Loucy (cell line): ENCODE results near the gene SGPL1.

ENCODE experiments used
- H2AFZ ChIP-seq: fragments of 200-600 bp; sonication (generic); 2 replicates; pipeline ENCODE4 v1.6.0; 2016; ENCODE audit warnings: antibody characterized with exemption, mild to moderate bottlenecking, low read length, moderate library complexity
- H3F3A ChIP-seq: fragments of 200-600 bp; 2 replicates; pipeline ENCODE4 v1.6.0; 2016; ENCODE audit warnings: antibody characterized with exemption, low read depth, mild to moderate bottlenecking
- H3K27me3 ChIP-seq: fragments of 200-600 bp; sonication (generic); 2 replicates; pipeline ENCODE4 v1.6.1; 2014; ENCODE audit warnings: low read length, mild to moderate bottlenecking; ENCODE audit not compliant: insufficient read depth, poor library complexity, severe bottlenecking
- H3K36me3 ChIP-seq: fragments of 200-600 bp; sonication (generic); 2 replicates; pipeline ENCODE4 v1.6.1; 2016; ENCODE audit warnings: low read length; ENCODE audit not compliant: insufficient read depth
- H3K4me1 ChIP-seq: fragments of 200-600 bp; sonication (generic); 2 replicates; pipeline ENCODE4 v1.5.1; 2014; ENCODE audit warnings: low read length, mild to moderate bottlenecking; ENCODE audit not compliant: insufficient read depth, poor library complexity, severe bottlenecking
- H3K4me2 ChIP-seq: fragments of 200-600 bp; sonication (generic); 2 replicates; pipeline ENCODE4 v1.6.0; 2014; ENCODE audit warnings: antibody characterized with exemption, low read length, low read depth, mild to moderate bottlenecking; ENCODE audit not compliant: poor library complexity, severe bottlenecking
- H3K4me3 ChIP-seq: fragments of 200-600 bp; sonication (generic); 2 replicates; pipeline ENCODE4 v1.5.1; 2014; ENCODE audit warnings: low read length, mild to moderate bottlenecking, mixed read lengths; ENCODE audit not compliant: poor library complexity, severe bottlenecking
- H3K79me2 ChIP-seq: fragments of 200-600 bp; sonication (generic); 2 replicates; pipeline ENCODE4 v1.6.1; 2014; ENCODE audit warnings: low read length; ENCODE audit not compliant: insufficient read depth
- H3K9ac ChIP-seq: fragments of 200-600 bp; sonication (generic); 2 replicates; pipeline ENCODE4 v1.6.0; 2014; ENCODE audit warnings: mild to moderate bottlenecking, low read depth, low read length, moderate library complexity; ENCODE audit not compliant: poor library complexity, severe bottlenecking
- H3K9me2 ChIP-seq: fragments of 200-600 bp; sonication (generic); replicated peaks from 2 replicates; pipeline ENCODE4 v1.6.1; 2016; ENCODE audit warnings: low read depth, low read length, mixed read lengths
- H3K9me3 ChIP-seq: fragments of 200-600 bp; sonication (generic); 2 replicates; pipeline ENCODE4 v1.6.1; 2014; ENCODE audit warnings: mild to moderate bottlenecking, antibody characterized with exemption, low read length, low read depth; ENCODE audit not compliant: insufficient read depth
- H4K20me1 ChIP-seq: fragments of 200-600 bp; sonication (generic); 2 replicates; pipeline ENCODE4 v1.6.0; 2014; ENCODE audit warnings: antibody characterized with exemption, low read length, mild to moderate bottlenecking; ENCODE audit not compliant: insufficient read depth, poor library complexity, severe bottlenecking
- CTCF ChIP-seq: fragments of 200-600 bp; sonication (generic); conservative IDR thresholded peaks from 2 replicates; pipeline ENCODE4 v1.5.1; 2014; ENCODE audit warnings: mild to moderate bottlenecking, antibody characterized with exemption, low read length
- EZH2phosphoT487 ChIP-seq: fragments of 200-600 bp; IDR thresholded peaks from 2 replicates; pipeline ENCODE4 v1.6.1; 2018; ENCODE audit warnings: antibody characterized with exemption, mild to moderate bottlenecking, moderate library complexity, borderline replicate concordance

Gene SGPL1

GRCh38 chr10:70804421-70804808 is 11.3 kb upstream of the SGPL1 start:
- no peak overlapping the region for H3K9ac ChIP-seq
- TF ChIP-seq EZH2phosphoT487 = no peak
- no peak for TF ChIP-seq CTCF
- no peaks in the 10 kb centered on the region for H3K9me2 ChIP-seq
- H3K4me3 ChIP-seq = no peak overlapping the region
- H4K20me1 ChIP-seq = no peaks in the 10 kb centered on the region
- H3F3A ChIP-seq = 0 out of 2 replicates have a peak, but pooled peaks cover 3% of the 10 kb centered on the region
- peaks cover 30% of the 10 kb centered on the region for H3K4me1 ChIP-seq
- no peaks in the 10 kb centered on the region for H3K9me3 ChIP-seq
- no peak overlapping the region for H2AFZ ChIP-seq
- no peaks in the 10 kb centered on the region for H3K79me2 ChIP-seq
- no peak overlapping the region for H3K4me2 ChIP-seq
- no peaks in the 10 kb centered on the region for H3K36me3 ChIP-seq
- no peaks in the 10 kb centered on the region for H3K27me3 ChIP-seq

GRCh38 chr10:70805619-70806215 is 10.0 kb upstream of the SGPL1 start:
- Histone ChIP-seq H3K79me2 (no peaks in the 10 kb centered on the region), H3F3A (0 out of 2 replicates have a peak, but pooled peaks cover 3% of the 10 kb centered on the region), H3K4me2 (no peak overlapping the region), H4K20me1 (no peaks in the 10 kb centered on the region), H2AFZ (no peak overlapping the region), H3K27me3 (no peaks in the 10 kb centered on the region), H3K36me3 (no peaks in the 10 kb centered on the region), H3K9me2 (no peaks in the 10 kb centered on the region), H3K9me3 (no peaks in the 10 kb centered on the region), H3K4me3 (no peak overlapping the region), H3K9ac (no peak overlapping the region), H3K4me1 (peaks cover 32% of the 10 kb centered on the region)
- TF ChIP-seq CTCF = no peak
- TF ChIP-seq EZH2phosphoT487 = no peak

GRCh38 chr10:70806841-70807240 is 8.9 kb upstream of the SGPL1 start:
- H2AFZ ChIP-seq = no peak overlapping the region
- H3K9me2 ChIP-seq = no peaks in the 10 kb centered on the region
- TF ChIP-seq CTCF (no peak), EZH2phosphoT487 (no peak)
- H3K9ac ChIP-seq = no peak overlapping the region
- H3K4me2 ChIP-seq = peak overlapping the region; percentile 40
- no peaks in the 10 kb centered on the region for H3K79me2 ChIP-seq
- H3F3A ChIP-seq = 0 out of 2 replicates have a peak, but pooled peaks cover 1% of the 10 kb centered on the region
- no peak overlapping the region for H3K4me3 ChIP-seq
- no peaks in the 10 kb centered on the region for H3K9me3 ChIP-seq
- H3K4me1 ChIP-seq = peaks cover 32% of the 10 kb centered on the region
- H4K20me1 ChIP-seq = no peaks in the 10 kb centered on the region
- H3K36me3 ChIP-seq = no peaks in the 10 kb centered on the region
- no peaks in the 10 kb centered on the region for H3K27me3 ChIP-seq
